Posterior cingulate gyrus (tissue), 11 donors: ENCODE measurements around the gene OR4E1.
"Not testable (repeated sequence)": the region's sequence is repeated elsewhere in the genome, so short reads cannot be mapped to it uniquely, and the experiment has no call there.

ENCODE experiments used
- DNase-seq, 10 donors: peaks; one replicate each; pipeline versions ENCODE4 v3.0.0 to v3.0.0-alpha.2; 2020 to 2021; ENCODE audit warnings: mixed read lengths in 3 of 10
- intact Hi-C: fragments of 100-400 bp; cut with DNase I; formaldehyde crosslinking; loops from one replicate; pipeline ENCODE4 v1.15.1; 2023

The OR4E1 gene

GRCh38 chr14:21654215-21654614 is 19.4 kb downstream of the OR4E1 start:
- intact Hi-C loops, result no loop called here

GRCh38 chr14:21653331-21653885 is 20.2 kb downstream of the OR4E1 start, which contains the start of gene OR4E2:
Gene OR4E2 (plus strand): TSS chr14:21653835. CDS start chr14:21665083, 11,248 bp downstream.
- DNase-seq, result no peak
- intact Hi-C loops, result no loop called here

More at GRCh38 chr14:21654215-21654614, 19.4 kb downstream of the OR4E1 start:
- no peak for DNase-seq

GRCh38 chr14:21652209-21652808 is 21.3 kb downstream of the OR4E1 start:
- DNase-seq, result no peak
- intact Hi-C loops, result no loop called here

GRCh38 chr14:21647380-21647779 is 26.2 kb downstream of the OR4E1 start:
- intact Hi-C loops, result no loop called here
- DNase-seq, result no peak

- intact Hi-C loops, result no loop called here
- DNase-seq, result no peak
Measured at GRCh38 chr14:21643407-21643806, 30.2 kb downstream of the OR4E1 start.

GRCh38 chr14:21642683-21643082 is 30.9 kb downstream of the OR4E1 start:
- intact Hi-C loops, result no loop called here
- no peak for DNase-seq

GRCh38 chr14:21634840-21635239 is 38.8 kb downstream of the OR4E1 start, which contains the start of gene OR10G2:
Gene OR10G2 (minus strand): TSS chr14:21634940. CDS start chr14:21634842, 98 bp downstream.
- intact Hi-C loops, result no loop called here
- DNase-seq, result no peak

GRCh38 chr14:21631084-21631483 is 42.5 kb downstream of the OR4E1 start:
- intact Hi-C loops, result no loop called here
- DNase-seq, result no peak

- intact Hi-C loops, DNase-seq: not testable (repeated sequence)
Measured at GRCh38 chr14:21630503-21630902, 43.1 kb downstream of the OR4E1 start.

GRCh38 chr14:21626491-21627230 is 47.0 kb downstream of the OR4E1 start:
- DNase-seq, result no peak
- intact Hi-C loops, result no loop called here
